ENCODE data around the gene RPS24.
"Not testable (repeated sequence)": the region's sequence is repeated elsewhere in the genome, so short reads cannot be mapped to it uniquely, and the experiment has no call there.

The RPS24 gene

GRCh38 chr10:78058562-78058961 lies 24.9 kb downstream of the RPS24 start:
- DNase-seq = no peak

- no peak for DNase-seq
Observed at GRCh38 chr10:78059906-78060702, 26.4 kb downstream of the RPS24 start.

- DNase-seq = no peak
Observed at GRCh38 chr10:78062296-78062695, 28.6 kb downstream of the RPS24 start.

DNA sequence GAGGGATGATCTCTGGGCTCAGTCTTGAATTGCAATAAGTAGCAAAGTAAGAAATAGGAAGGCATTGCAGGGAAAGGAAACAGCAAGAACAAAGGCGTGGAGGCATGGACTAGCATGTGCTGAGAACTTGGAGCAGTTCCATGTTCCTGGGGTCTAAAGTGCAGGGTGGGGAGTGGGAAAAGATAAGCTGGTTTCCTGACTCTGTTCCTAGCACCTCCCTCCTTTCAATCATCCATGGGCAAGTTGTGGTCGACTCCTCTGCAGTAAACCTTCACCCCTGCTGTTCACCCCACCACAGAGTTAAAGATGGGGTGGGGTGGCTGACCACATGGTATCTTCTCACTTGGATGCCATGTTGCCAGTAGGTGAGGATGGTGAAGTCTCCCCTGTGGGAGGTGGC lies 29.6 kb downstream of the RPS24 start:
- no peak for DNase-seq

GRCh38 chr10:78064919-78065318 lies 31.3 kb downstream of the RPS24 start:
- DNase-seq = not testable (repeated sequence)

DNA sequence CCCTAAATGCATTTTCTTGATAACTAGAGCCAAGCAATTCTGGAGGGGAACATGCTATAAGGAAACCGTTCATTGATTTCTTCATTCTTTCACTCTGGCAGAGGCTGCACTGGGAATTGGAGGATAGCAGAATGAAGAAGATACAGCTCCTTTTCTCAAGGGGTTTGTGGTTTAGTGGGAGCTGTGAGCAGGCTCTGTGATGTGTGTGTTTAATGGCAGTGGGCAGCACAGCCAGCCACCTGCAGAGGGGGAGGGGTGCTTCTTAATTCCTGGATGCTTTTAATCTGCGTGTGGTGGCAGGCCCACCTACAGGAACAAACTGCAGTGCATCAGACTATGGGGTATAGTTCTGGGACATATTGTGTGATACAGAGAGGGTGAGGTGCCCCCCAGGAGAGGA lies 31.9 kb downstream of the RPS24 start:
- DNase-seq = no peak

- DNase-seq = no peak
Observed at GRCh38 chr10:78066012-78066411, 32.3 kb downstream of the RPS24 start.

DNA sequence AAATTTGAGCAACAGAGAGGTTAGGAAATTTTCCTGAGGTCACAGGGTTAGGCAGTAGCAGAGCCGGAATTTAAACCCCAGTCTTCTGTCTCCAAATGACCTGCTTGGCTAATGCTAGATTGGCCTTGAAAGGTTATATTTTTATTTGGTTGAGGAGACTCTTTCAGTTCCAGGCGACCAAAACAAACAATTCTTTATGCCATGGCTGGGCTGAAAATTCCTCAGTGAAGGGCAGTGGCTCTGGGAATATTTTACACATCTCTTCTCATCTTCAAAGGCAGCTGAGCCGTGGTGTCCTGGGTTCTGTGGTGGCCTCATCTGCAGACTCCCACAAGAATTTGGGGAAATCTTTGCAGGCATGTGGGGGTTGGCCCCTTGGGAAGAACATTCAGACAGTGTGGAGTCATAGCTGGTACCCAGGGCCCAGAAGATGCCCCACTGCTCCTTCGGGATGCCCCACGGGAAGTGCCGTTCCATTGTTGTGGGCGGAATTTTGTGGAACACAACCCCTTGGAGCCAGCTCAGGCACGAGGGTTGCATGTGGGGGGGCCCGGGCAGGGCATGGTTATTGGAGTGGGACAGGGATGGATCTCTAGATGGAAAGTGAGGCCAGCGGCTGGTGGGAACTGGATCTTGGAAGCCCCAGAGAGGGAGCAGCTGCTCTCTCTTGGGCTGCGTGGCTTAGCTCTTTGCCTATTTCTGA lies 33.2 kb downstream of the RPS24 start:
- DNase-seq = no peak

DNA sequence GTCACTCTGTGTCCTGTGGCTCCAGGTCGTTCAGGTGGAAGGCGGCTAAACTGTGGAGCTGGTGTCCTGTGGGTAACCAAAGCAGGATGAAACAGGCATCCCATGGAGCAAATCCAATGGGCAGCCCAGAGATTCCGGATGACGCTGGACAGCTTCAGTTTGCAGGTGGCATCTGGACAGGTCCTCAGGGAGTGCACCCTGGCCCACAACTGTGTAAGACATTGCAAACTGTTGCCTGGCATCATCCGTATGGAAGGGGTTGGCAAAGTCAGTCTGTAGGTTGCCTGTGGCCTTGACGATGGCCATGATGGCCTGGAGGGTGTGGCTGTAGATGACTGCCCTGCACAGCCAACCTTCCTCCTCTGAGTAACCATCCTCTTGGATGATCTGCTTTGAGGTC lies 35.5 kb downstream of the RPS24 start:
- no peak for DNase-seq

GRCh38 chr10:78070064-78070463 lies 36.4 kb downstream of the RPS24 start:
- DNase-seq = not testable (repeated sequence)

- no peak for DNase-seq
Observed at GRCh38 chr10:78070726-78071125, 37.1 kb downstream of the RPS24 start.

DNA sequence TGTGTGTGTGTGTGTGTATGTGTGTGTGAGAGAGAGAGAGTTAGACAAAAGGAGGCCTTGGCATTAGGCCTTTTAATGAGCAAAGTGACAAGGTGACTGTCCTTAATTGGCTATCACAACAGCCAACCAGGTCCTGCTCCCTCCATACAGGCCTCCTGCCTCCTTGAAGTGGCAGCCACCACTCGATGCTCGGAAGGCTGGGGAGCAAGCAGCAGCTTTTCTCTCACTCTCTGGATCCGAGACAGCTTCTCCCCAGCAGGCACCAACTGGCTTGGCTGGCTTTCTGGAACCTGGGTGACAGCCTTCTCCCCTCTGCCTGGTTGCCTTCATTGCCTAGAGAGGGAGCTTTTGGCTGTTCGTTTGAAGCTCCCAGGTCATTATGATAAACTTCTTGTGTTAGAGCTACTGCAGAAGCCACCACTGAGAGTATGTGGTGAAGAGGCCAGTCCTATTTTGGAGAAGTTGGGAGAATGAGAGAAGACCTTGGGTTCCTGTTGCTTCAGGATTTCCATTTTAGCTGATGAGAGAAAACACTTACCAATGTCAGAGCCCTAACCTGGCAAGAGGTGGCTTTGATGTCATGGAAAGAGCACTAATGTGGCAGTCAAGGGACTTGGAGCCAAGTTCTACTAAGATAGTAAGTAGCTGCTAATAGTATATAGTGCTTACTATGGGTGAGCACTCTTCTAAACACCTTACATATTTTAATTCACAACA lies 37.6 kb downstream of the RPS24 start:
- DNase-seq = no peak

DNA sequence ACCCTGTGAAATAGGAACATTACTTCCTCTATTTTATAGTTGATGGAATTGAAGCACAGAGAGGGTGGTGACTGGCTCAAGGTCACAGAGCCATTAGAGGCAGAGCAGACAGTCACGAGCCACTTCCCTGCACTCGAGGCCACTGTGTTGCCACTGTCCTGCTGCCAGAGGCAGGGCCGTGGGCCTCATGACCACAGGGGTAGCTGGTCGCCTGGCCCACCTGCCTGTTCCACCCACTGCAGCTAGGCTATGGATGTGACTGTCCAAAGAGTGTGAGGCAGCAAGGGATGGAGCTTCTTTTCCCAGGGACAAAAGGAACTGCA lies 38.2 kb downstream of the RPS24 start:
- DNase-seq = no peak

- no peak for DNase-seq
Observed at GRCh38 chr10:78072504-78072903, 38.8 kb downstream of the RPS24 start.

GRCh38 chr10:78075806-78076205 lies 42.1 kb downstream of the RPS24 start:
- not testable (repeated sequence) for DNase-seq

GRCh38 chr10:78078539-78079330 lies 45.1 kb downstream of the RPS24 start:
- DNase-seq = no peak

GRCh38 chr10:78079411-78079810 lies 45.7 kb downstream of the RPS24 start:
- no peak for DNase-seq

DNA sequence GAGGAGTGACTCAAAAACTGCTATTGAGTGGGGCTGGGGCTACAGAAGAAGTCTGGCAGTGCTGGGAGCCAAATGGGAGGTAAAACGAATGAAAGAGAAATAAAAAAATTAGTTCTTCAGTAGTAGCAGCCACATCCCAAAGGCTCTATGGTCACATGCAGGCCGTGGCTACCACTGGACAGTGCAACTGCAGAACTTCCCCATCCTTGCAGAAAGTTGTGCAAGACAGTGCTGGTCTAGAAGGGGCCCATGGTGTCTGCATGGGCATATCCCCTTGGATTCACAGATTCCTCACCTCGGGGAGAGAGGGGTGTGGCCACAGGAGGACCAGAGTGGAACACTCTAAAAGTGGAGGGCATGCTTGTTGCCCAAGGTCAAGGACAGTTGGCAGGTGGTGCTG lies 47.6 kb downstream of the RPS24 start:
- no peak for DNase-seq

- no peak for DNase-seq
Observed at GRCh38 chr10:78082636-78083035, 49.0 kb downstream of the RPS24 start.

Measured in effector CD4-positive, alpha-beta T cell (primary cell).